ENCODE data around the gene AKAP6.

DNA sequence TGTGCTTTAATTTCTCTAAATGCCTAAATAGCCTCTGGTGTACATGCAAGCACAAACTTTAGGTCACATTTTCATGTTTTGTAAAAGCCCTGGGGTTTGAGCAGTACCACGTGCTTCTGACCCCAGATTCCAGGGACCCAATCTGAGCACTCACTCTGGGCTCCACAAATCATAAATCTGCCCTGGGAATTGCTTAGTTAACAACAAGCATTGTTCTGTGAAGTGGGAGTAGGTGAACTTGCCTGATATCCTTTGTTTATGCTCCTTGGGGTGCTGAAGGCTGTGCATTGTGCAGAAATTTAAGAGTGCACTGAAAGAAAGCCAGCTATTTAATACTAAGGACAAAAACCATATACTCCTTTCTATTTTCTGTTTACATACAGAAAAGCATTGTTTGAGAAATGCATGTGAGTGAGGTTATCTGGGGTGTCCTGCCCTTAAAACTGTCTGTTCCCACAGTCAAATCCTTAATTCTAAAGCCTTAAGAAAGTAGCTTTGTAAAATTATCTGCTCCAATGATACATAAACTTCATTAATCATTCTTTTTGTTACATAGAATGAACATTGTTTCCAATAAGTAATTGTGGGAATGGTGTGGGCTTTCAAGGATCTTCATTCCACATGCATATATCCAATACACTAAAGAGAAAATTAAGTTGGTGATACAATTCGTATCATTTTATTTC is 351.0 kb downstream of the AKAP6 start:
- TF ChIP-seq, protein P1, sequence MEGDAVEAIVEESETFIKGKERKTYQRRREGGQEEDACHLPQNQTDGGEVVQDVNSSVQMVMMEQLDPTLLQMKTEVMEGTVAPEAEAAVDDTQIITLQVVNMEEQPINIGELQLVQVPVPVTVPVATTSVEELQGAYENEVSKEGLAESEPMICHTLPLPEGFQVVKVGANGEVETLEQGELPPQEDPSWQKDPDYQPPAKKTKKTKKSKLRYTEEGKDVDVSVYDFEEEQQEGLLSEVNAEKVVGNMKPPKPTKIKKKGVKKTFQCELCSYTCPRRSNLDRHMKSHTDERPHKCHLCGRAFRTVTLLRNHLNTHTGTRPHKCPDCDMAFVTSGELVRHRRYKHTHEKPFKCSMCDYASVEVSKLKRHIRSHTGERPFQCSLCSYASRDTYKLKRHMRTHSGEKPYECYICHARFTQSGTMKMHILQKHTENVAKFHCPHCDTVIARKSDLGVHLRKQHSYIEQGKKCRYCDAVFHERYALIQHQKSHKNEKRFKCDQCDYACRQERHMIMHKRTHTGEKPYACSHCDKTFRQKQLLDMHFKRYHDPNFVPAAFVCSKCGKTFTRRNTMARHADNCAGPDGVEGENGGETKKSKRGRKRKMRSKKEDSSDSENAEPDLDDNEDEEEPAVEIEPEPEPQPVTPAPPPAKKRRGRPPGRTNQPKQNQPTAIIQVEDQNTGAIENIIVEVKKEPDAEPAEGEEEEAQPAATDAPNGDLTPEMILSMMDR (IDR thresholded peaks at IDR 0.05) = no peak
- TF ChIP-seq POLR2AphosphoS5 (IDR thresholded peaks at IDR 0.05) (no peak), POLR2A (IDR thresholded peaks at IDR 0.05) (no peak)
